NB4 (cell line): ENCODE data around the gene ZNF133.
"Not testable (repeated sequence)": the region's sequence is repeated elsewhere in the genome, so short reads cannot be mapped to it uniquely, and the experiment has no call there.

Experiments
- DNase-seq: peaks from one replicate; pipeline ENCODE4 v3.0.0; 2010; ENCODE audit warnings: low read depth
- H3K4me3 ChIP-seq: one replicate; pipeline ENCODE4 v1.5.1; 2011; ENCODE audit warnings: mild to moderate bottlenecking, low read depth, low read length, moderate library complexity
- MYC ChIP-seq: IDR thresholded peaks from 2 replicates; pipeline ENCODE4 v1.6.1; 2011; ENCODE audit warnings: low read depth, low read length
- POLR2A ChIP-seq: IDR thresholded peaks from 2 replicates; pipeline ENCODE4 v1.6.1; 2011; ENCODE audit warnings: mild to moderate bottlenecking; ENCODE audit not compliant: insufficient read length; ENCODE audit errors: extremely low read depth
- TF ChIP-seq, protein P1 (sequence below): IDR thresholded peaks from one replicate; pipeline ENCODE4 v1.5.1; 2012; ENCODE audit warnings: low read depth, low read length
- TF ChIP-seq, protein P2 (sequence below): IDR thresholded peaks from 2 replicates; pipeline ENCODE4 v1.6.1; 2011; ENCODE audit warnings: low read depth, low read length

ZNF133 gene

DNA sequence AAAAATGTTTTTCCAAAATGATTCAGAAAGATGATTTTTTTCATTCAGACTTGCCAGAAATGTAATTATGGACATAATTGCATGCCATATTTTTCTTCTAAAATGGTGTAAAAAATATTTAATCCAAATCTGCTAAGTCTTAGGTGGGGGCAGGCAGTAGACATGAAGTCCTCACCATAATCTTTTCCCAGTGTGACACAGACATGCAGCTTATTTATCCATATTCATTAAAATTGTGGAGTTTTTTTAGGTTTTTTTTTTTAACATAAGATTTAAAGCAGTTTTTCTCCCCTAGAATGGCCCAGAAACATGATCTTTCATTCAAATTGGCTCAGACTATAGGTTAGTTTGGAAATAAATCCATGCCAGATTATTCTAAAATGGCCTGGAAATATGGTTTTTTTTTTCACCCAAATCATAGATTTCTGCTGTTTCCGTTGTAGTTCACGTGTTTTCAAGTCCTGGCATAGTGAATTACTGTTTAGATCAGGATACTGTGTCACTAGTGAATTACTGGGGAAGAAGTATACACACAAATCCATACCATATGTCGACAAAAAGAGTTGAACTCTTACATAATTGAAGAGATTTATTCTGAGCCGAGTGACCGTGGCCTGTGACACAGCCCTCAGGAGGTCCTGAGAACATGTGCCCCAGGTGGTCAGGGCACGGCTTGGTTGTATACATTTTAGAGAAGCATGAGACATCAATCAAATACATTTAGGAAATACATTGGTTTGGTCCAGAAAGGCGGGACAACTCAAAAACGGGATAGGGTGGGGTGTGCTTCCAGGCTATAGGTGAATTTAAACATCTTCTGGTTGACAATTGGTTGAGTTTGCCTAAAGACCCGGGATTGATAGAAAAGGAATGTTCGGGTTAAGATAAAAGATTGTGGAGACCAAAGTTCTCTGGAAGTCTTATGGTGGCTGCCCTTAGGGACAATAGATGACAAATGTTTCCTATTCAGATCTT is 33.9 kb downstream of the ZNF133 start:
- no peak for DNase-seq
- H3K4me3 ChIP-seq: no peak overlapping the region
- TF ChIP-seq, protein P1, sequence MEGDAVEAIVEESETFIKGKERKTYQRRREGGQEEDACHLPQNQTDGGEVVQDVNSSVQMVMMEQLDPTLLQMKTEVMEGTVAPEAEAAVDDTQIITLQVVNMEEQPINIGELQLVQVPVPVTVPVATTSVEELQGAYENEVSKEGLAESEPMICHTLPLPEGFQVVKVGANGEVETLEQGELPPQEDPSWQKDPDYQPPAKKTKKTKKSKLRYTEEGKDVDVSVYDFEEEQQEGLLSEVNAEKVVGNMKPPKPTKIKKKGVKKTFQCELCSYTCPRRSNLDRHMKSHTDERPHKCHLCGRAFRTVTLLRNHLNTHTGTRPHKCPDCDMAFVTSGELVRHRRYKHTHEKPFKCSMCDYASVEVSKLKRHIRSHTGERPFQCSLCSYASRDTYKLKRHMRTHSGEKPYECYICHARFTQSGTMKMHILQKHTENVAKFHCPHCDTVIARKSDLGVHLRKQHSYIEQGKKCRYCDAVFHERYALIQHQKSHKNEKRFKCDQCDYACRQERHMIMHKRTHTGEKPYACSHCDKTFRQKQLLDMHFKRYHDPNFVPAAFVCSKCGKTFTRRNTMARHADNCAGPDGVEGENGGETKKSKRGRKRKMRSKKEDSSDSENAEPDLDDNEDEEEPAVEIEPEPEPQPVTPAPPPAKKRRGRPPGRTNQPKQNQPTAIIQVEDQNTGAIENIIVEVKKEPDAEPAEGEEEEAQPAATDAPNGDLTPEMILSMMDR: no peak
- TF ChIP-seq POLR2A (no peak), MYC (no peak)
- TF ChIP-seq, protein P2, sequence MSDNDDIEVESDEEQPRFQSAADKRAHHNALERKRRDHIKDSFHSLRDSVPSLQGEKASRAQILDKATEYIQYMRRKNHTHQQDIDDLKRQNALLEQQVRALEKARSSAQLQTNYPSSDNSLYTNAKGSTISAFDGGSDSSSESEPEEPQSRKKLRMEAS: no peak

DNA sequence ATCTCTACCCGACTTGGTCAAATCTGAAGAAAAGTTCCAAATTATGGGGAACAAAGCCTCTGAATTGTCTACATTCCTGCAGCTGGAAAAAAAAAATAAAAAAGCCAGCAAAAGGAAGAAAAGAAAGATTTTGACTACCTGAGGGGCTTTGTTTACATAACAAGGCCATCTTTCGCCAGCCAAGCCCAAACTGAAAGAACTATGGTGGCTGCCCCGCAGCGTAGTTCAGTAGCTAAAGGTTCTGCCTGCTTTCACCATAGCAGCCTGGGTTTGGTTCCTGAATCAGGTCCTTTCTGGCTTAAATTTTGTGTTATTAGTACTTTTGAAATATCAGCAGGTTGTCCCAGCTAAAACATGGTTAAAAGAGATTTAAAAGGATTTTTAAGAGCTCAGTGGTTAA is 35.4 kb downstream of the ZNF133 start:
- no peak for DNase-seq
- H3K4me3 ChIP-seq: no peak overlapping the region
- TF ChIP-seq, protein P2: no peak
- TF ChIP-seq POLR2A (no peak), MYC (no peak)
- TF ChIP-seq, protein P1: no peak

DNA sequence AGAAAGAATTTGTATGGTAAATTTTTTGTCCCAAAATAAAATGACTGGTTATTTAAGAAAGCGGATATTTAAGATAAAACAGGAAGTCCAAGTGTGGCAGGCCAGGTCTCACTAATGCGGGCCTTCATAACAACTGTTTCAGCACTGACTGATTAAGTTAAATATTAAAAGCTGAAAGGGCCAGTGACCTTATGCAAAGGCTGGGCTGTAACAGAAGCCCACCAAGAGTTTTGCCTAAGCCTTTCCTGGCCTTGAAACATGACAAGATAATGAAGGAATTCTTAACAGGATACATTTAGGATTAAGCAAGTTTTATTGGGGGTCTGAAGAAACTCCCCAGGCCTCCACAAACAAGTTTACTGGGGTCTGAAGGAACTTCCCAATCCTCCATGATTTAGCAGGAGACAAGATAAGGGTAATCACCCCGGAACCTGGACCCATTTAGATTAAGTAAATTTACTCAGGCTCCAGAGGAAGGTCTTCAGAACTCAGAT is 36.3 kb downstream of the ZNF133 start:
- no peak overlapping the region for H3K4me3 ChIP-seq
- TF ChIP-seq, protein P1: no peak
- TF ChIP-seq, protein P2: no peak
- no peak for TF ChIP-seq MYC
- TF ChIP-seq POLR2A: no peak

DNA sequence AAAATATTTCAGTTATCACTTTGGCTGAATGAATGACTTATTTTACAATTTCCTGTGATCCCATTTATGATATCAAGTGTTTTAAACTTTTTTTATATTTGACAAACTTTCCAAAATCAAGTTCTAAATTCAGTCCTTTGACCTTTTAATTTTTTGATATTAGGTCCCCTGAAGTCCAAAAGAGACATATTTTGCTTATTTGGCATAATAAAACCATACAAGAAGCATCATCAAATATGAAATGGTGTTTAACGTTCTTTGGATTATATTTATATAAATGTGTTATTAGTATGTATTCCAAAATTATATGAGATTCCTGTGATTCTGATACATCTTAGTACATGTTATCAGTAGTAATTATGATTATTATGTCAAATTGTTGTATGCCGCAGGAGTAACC is 38.7 kb downstream of the ZNF133 start:
- no peak for DNase-seq
- H3K4me3 ChIP-seq: no peak overlapping the region
- TF ChIP-seq MYC (no peak), POLR2A (no peak)
- TF ChIP-seq, protein P1: no peak
- TF ChIP-seq, protein P2: no peak

More for the DNA sequence above, 36.3 kb downstream of the ZNF133 start:
- no peak for DNase-seq

DNA sequence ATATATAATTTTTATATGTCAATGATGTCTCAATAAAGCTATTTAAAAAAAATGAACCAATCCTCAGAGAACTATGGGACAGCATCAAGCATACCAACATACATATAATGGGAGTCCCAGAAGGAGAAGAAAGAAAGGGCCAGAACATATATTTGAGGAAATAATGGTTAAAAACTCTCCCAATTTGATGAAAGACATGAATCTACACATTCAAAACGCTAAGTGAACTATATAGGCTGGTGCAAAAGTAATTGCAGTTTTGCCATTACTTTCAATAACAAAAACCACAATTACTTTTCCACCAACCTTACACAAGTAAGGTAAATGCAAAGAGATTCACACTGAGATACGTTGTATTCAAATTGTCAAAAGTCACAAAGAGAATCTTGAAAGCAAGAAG is 43.4 kb downstream of the ZNF133 start:
- H3K4me3 ChIP-seq: no peak overlapping the region
- no peak for DNase-seq
- TF ChIP-seq MYC (no peak), POLR2A (no peak)
- TF ChIP-seq, protein P1: no peak
- TF ChIP-seq, protein P2: no peak

DNA sequence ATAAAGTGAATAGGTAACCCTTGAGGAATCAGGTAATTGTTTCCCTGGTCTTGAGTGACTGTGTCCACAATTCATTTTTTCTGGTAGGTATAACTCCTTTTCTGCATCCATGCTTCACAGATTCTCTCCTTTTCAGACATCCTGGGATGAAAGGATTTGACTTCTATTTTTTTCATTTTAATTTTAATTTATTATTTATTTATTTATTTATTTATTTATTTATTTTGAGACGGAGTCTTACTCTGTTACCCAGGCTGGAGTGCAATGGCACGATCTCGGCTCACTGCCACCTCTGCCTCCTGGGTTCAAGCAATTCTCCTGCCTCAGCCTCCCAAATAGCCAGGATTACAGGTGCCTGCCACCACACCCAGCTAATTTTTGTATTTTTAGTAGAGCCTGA is 61.4 kb downstream of the ZNF133 start:
- DNase-seq, H3K4me3 ChIP-seq: not testable (repeated sequence)
